ENCODE results near the gene FCN3.

FCN3 gene

DNA sequence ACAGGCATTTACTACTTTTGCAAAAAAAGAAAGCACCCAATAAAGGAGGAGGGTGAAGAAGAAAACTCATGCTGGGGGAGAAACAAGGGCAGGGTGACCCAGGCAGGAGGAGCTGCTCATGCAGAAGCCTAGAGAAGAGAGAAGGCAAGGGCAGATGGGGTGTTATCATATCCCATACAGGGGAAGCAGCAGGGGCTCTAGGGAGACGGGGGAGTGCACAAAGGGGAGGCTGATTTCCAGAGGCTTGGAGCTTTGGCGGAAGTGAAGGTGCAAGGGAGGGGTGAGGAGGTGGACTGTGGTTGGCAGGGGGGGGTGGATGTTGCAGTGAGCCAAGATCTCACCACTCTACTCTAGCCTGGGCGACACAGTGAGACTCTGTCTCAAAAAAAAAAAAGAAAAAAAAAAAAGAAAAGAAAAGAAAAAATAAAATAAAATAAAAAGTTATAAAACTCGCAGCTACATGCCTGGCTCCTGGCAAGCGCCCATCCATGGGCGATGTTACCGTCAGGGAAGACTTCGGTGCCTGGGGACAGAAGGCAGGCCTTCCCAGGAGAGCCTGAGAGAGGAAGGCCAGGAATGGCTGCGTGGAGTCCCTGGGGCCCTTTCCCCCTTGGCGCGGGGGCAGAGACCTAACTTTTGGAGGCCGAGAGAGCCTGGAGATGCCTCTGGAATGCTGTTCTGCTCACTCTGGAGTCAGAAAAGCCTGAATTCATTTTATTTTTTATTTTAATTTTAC lies 3.3 kb upstream of the FCN3 start:
- FAIRE-seq, result no peak

DNA sequence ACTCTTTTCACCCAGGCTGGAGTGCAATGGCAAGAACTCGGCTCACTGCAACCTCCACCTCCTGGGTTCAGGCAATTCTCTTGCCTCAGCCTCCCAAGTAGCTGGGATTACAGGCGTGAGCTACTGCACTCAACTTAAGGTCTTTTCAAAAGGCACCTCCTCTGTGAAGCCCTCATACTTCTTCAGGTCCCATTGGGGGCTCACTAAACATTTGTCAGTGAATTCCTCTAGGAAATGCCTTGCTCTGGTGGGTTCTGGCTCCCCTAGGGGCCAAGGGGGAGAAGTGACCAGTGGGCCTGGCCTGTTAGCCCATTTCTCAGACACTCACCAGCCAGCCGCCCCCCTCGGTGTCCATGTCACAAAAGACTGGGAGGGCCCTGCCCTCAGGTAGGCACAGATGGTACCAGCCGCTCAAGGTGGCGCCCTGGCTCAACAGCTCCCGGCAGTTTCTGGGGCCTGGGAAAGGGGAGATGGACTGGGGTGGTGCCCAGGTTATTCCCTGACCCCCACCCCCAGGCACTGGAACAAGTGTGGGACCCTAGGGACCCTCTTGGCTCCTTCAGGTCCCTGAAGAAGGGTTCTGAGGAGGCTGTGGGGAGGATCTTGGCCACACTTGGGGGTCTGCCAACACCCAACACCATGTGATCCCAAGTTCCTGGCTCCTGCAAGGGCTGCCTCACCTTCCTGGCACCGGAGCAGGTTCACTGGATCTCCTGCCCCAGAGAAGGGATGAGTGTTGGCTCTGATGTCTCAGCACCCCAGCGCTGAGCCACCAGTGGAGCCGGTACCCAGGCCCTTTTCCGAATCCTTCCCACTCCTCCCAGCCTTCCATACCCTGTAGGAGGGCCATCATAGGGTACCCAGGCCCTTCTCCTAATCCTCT lies 1.6 kb downstream of the FCN3 start:
- FAIRE-seq, result no peak

DNA sequence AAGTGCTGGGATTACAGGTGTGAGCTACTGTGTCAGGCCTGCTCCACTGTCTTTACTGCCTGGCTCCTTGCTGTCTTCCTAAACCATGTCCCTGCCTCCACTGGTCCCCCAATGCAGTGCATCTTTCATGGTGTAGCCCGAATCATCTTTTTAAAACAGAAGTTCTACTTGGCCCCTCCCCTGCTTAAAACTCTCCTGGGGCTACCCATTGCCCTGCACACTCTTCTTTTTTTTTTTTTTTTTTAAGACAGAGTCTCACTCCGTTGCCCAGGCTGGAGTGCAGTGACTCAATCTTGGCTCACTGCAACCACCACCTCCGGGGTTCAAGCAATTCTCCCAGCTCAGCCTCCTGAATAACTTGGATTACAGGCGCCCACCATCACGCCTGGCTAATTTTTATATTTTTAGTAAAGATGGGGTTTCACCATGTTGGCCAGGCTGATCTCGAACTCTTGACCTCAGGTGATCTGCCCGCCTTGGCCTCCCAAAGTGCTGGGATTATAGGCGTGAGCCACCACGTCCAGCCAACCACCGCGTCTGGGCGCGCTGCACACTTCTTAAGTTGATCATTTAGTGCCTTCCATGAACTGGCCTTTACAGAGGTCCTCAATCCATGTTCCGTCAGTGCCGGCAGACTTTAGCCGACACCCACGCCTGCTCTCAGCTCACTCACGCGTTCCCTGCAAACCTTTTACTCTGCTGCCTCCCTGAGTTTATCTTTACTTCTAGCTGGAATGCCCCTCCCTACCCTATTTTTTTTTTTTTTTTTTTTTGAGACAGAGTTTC lies 2.4 kb downstream of the FCN3 start:
- FAIRE-seq, result no peak

DNA sequence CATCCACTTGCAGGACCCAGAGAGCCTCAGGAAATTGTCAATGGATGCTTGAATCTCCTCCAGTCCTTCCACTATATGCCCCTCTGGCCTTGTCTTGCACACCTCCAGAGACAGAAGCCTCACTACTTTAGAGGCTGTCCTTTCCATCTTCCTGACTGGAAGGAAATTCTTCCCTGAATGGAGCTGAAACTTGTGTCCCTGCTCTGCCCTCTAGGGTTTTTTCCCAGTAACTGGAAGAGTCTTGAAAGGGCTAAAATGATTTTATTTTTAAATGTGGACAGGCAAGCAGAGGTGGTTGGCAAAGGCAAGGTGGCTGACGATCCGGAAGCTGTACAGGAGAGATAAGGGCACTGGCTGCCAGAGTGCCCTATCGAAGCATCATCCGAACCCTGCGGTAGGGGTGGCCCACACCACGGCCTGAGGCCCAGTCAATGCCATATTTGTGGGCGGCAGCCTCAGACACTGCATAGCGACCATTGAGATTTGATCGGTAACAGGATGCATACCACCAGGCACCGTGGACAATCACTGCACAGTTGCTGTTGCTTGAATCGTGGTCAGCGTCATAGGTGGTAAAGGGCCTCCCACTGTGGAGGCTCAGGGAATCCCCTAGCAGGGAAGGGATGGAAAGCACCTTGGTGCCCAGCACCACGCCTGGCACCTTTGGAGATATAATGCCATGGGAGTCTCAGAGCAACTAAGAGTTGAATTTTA lies 5.6 kb downstream of the FCN3 start:
- FAIRE-seq, result no peak

DNA sequence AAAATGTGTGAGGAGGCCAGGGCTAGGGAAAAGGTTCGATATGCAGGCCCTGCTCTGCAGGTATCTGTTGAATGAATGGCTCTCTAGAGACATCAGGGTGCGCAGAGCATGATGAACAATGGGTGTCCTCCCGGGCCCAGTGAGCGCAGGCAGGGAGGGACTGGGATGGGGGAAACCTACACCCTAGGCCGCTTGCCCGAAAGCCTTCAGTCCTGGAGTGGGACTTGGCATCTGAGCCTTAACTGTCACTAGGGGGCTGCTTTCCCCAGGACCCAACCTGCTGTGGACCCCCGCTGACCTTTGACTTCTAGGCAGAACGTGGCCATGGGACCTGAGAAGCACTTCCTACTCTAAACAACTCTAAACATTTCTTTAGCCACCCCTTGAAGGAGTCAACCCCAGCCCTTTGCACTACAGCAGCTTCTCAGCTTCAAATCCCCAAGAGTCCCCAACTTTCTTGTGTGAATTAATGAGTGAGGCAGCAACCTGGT lies 7.4 kb downstream of the FCN3 start:
- no peak for FAIRE-seq

DNA sequence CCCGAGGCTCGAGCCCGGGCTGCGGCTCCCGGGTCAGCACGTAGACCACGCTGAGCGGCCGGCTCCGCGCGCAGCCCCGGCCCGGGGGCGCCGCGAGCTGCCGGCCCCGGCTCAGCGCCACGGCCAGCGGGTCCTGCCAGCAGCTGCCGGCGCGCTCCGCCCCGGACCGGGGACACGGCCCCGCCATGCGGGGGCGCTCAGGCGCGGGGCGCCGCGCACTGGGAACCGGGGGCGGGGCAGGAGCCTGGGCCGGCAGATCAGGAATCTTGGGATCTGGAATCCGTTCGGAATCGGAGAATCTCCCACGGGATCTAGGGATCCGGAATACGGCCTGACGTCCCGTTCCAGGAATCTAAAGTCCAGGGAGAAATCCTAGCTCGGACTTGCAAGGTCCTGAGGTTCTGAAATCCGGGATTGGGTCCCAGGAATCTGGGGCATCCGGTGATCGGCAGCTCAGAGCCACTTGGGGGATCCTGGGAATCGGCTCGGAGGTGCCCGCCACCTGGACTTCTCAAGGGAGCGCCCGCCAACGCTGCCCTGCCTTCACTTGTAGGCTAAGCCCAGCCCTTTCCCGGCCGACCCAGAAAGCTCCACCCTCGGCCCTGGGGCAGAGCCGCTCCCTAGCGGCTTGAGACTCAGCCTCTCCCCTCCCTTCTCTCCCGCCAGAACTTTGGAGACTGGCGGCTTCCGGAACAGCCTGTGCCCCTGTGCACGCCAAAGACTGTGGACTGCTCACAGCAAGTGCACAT lies 8.0 kb downstream of the FCN3 start, which contains the start of gene MAP3K6:
TSS of gene MAP3K6 (minus strand) at position 551 of the 749 bp plus-strand sequence. CDS start at position 187, 364 bp downstream.
- FAIRE-seq, result no peak

DNA sequence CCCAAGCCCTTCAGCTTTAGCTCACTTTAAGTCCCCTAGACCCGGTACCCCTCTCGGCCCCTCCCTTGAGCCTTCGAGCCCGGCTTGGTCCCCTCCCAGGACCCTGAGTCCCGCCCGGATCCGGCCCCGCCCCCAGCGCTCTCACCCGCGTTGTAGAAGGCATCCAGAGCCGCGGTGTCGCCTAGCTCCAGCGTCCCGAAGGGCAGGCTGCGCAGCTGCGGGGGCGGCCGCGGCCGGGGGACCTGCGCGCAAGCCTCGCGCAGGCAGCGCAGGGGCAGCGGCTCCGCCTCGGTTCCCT lies 8.6 kb downstream of the FCN3 start:
- FAIRE-seq, result no peak

DNA sequence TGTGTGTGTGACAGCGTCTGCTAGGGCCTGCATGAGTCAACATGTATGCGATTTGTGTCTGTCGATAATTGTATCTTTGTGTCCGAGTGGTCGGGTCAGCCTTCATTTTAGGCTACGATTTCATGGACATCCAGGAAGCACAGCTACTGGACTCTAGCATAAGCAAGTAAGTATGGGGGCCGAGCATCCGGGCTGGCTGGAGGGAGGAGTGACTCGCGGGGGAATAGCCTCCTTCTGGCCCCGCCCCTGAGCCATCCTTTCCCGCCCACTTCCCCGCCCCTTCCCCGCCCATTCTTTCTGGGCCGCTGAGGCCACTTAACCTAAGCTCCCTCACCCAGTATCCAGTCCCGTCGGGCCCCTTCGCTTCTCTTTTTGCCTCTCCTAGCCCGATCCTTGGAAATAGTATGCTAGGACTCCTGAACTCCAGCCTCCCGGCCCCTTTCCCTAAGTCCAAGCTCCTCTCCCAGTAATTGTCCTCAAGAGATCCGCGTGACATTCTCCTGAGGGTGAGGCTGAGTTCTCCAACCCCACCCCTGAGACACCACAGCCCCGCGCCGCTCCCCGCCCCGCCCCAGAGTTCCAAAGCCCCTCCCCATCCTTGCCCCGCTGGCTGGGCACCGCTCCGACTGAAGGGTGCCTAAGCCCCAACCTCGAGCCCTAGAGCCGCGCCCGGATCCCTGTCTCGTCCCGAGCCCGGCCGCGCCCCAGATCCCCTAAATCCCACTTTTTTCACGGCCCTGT lies 9.1 kb downstream of the FCN3 start:
- FAIRE-seq, result no peak

DNA sequence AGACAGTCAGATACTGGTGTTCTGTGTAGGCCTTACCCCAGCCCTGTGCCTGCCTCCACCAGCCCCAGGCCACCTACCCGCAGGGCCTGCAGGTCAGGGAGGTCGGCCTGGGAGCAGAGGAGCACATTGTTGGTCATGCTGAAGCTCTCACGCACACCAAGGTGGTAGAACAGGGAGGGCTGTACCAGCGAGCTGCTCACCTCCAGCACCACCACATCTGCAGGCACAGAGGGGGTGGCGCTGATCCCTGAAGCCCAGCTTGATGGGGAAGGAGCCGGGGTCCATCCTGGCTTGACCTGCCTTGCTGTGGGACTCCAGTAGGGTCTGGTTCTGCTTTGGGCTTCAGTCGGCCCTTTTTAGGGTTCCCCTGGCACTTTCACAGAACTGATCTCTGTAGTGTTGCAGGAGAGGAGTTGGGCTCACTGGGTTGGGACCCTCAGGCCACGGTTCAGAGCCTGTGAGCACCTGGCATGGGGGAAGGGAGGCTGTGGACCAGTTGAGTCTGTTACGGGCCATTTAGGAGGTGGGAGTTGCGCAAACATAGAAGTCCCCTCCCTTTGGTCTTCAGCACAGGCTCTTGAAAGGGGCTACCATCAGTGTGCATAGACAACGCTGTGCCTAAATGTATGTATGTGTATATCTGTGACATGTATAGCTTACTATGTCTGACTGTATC lies 9.8 kb downstream of the FCN3 start:
- no peak for FAIRE-seq

DNA sequence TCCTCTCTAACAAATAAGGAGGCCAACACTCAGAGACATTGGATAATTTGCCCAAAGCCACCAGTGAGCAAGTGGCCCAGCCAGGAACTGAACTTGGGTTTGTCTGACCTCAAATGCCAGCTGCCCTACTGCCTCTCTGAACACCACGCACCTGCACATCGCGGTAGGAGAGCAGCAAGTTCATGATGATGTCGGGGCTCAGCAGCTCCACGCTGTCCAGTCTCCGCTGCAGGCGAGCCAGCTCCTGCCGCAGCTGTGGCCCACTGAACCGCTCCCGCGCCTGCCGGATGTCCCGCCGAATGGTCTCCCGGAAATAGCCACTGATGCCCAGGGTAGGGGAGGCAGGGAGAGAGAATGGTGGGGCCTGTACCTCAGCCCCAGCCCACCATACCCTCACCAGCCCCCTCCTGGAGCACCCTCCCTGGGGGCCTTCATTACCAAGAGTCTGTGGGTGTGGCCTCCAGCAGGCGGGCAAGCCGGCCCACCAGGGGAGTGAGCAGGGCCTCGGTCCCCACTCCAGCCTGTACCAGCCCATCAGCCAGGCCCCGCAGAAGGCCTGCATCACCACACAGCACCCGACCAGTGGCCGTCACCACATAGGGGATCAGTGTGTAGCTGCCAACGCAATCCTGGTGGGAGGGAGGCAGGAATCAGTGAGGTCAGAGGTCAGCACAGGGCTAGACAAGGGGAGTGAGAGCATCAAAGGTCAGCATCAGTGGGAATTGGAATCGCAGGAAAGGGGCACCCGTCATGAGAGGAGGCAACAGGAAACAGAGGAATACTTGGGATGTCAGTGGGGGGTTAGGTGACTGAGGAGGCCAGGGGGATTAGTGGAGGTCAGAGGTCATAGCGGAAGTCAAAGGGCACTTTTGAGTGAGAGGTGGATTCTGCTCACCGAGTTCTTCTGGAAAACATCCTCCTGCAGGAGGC lies 10.6 kb downstream of the FCN3 start:
- FAIRE-seq, result no peak

DNA sequence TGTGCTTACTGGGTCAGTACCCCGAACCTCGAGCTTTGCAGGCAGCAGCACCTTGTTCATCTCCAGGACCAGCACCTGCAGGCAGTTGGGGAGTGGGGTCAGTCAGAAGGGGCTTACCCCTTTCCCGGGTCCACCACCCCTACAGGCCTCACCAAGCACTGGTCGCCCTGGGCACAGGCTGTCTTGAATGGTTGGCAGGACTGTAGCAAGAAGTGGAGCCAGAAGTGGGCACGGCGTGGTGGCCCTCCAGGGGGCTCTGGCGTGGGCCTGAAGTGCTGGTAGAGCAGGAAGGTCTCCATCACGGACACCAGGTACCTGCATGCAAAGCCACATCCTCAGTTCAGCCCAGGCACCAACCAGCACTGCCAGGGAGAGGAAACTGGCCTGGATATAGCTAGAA lies 13.1 kb downstream of the FCN3 start:
- no peak for FAIRE-seq

DNA sequence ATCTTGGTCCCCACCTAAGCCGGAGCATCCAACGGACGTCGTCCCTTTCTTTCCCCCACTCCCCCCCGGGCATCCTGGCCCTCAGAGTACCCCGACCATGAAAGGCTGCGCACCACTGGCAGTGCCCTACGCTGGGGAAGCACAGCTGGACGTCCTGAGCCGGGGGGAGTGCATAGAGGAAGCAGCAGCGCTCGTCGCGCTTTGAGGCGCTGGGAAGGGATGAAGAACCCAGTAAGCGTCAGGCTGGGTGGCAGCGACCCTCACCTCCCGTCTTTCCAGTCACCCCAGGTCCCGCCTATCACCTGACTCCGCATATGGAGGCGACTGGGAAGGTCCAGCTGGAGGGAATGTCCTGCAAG lies 13.6 kb downstream of the FCN3 start:
- FAIRE-seq, result no peak

DNA sequence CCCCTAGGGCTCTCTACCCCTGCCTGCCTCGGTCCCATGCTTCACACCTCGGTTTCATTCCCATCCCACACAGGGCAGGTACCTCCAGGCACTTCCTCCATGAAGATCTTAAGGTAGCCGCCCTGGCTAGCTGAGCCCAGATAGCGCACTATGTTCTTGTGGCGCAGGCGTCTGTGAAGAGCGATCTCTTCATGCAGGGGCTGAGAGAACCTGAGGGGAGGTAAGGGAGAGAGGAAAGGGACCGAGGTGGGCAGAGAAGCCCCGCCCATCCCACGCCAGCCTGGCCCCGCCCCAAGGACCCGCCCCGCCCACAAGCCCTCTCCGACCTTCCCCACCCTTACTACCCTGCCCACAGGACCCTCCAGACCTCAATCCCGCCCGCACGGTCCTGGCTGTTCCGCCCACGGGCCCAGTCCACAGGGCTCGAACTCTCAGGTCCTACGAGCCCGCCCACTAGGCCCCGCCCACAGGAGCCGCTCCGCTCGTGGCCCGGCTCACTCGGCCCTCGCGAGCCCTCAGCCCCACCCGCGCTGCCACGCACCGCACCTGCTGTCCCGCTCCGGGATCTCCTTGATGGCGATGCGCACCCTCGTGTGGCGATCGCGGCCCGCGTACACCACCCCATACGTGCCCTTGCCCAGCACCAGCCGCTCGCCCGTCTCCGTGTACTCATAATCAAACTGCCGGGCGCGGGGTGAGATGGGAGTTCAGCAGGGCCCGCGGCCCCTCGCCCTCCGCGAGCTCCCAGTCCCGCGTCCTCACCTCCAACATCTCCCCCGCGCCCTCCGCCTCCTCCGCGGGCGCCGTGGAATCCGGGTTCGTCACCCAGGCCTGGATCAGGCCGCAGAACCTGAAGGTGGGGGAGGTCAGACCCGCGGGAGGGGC lies 14.2 kb downstream of the FCN3 start:
- FAIRE-seq, result no peak

DNA sequence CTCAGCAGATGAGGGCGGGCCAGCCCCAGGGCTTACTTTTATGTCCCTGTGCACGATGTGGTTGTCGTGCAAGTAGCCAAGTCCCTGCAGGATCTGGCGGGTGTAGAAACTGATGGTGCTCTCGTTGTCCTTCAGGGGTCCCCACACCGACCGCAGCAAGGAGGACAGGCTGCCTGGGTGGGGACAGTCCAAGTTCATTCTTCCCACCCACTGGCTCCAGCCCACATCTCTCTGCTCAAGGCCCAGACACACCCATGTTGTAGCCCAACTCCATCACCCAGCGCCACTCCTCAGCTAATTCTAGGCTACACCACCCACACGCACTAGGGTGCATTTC lies 14.8 kb downstream of the FCN3 start:
- no peak for FAIRE-seq

DNA sequence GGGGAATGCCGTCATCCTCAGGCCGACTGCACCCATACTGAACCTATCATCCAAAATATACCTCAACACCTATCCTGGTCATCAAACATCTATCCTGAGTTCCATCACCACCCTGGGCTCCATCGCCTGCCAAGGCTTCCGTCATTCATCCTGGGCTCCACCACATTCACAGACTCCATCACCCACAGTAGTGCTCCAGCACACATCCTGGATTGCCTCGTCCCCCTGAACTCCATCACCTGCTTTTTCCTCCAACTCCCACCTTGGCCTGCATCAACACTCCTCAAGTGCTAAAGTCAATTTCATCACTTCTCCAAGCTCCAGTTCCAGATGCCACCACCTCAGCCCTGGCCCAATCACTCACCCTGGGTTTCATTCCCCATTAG lies 15.7 kb downstream of the FCN3 start:
- no peak for FAIRE-seq

DNA sequence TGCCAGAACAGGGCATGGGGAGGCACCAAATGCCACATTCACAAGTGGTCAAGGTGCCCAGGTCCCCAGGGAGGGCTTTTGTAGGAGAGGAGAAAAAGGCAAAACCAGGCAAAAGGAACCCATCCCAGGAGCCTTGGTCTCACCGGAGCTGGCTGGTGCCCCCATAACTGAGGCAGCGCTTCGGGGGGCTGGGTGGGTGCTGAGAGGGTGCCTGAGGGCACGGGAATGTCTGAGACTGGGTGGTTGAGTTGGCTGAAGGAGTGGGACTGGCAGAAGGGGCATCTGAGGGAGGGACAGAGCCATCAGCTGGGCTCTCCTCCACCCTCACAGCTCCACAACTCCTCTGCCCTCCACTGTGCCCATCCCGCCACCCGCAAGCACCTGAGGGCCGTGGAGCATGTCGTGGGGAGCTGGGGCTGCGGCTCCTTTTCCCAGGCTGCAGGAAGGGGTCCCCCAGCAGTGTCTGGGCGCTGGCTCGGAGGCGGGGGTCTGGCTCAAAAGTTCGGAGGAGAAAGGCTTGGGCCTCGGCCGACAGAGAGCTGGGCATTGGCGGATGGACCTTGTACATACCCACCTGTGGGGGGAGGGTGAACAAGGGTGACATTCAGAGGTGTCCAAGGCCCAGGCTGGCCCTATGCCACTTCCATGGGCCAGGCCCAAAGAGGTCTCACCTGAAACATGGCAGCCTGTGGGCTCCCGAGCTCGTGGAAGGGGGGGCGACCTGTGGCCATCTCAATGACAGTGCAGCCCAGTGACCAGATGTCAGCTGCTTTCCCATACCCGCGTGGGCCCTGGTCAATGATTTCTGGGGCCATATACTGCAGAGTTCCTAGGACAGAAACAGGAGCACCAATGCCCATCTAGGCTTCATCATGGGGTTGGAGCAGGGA lies 16.3 kb downstream of the FCN3 start:
- FAIRE-seq, result no peak

DNA sequence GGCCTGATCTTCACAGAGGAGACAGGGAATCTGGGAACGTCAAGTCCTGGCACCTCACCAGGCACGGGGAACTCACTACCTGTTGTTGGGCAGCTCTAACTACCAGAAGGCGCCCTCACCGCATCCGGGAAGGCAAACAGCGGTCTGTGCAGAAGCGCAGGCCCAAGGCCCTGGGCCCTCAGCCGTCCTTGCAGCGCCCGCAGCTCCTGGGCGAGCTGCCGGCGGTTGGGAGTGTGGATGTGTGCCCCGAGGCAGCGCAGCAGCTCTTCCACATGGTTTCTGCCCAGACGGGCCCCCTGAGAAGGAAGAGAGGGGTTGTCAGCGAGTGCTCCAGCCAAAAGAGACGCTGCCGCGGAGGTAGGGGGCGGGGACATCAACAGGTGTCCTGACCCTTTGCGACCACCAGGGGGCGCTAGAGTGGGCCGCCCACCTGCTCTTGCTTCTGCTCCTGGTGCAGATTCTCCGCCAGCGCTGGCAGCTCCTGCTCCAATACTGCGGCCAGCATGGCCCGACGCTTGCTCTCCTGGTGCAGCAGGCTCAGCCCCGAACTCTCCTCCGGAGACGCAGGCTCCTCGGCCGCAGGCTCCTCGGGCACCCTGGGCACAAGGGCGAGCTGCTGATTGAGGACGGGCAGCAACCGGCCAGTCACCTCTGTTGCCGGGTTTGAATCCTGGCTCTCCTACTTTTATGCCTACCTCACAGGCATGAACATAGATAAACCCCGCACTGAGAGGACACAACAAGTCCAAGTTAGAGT lies 17.2 kb downstream of the FCN3 start:
- no peak for FAIRE-seq
